Ramos (cell line): ENCODE data around the gene ULK1.
"Not testable (repeated sequence)": the region's sequence is repeated elsewhere in the genome, so short reads cannot be mapped to it uniquely, and the experiment has no call there.

Source experiments
- in situ Hi-C: fragments of 300-500 bp; cut with MboI; formaldehyde crosslinking; loops from one replicate; pipeline ENCODE4 v1.14.3; 2022; ENCODE audit warnings: low sequenced_read_pairs; ENCODE audit not compliant: unreplicated experiment

ULK1 gene

DNA sequence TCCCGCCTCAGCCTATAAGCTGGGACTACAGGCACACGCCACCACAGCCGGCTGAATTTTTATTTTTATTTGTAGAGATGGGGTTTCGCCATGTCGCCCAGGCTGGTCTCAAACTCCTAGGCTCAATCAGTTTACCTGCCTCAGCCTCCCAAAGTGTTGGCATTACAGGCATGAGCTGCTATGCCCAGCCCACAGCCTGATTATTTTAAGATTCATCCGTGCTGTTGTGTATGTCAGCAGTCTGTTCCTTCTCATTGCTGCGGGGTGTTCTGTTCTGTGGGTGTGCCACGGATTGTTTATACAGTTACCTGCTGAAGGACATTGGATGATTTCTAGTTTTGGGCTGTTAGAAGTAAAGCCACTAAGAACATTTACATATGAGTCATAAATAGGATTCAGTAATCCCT is 45.7 kb downstream of the ULK1 start:
- in situ Hi-C loops, result no loop called here

DNA sequence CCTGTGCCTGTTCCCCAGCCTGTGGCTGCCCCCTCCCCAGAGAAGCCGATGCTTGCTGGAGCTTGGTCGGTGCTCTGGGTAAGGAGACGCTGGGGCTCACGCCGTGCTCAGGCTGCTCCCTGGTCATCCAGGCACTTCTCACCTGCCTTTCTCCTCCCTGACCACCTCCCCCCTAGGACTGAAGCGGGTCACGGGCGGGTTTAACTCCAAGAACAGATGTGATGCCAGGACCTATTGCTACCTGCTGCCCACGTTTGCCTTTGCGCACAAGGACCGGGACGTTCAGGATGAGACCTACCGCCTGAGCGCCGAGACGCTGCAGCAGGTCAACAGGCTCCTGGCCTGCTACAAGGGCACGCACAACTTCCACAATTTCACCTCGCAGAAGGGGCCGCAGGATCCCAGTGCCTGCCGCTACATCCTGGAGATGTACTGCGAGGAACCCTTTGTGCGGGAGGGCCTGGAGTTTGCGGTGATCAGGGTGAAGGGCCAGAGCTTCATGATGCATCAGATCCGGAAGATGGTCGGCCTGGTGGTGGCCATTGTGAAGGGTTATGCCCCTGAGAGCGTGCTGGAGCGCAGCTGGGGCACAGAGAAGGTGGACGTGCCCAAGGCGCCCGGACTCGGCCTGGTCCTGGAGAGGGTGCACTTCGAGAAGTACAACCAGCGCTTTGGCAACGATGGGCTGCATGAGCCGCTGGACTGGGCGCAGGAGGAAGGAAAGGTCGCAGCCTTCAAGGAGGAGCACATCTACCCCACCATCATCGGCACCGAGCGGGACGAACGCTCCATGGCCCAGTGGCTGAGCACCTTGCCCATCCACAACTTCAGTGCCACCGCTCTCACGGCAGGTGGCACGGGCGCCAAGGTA is 46.9 kb downstream of the ULK1 start:
- in situ Hi-C loops, result no loop called here

DNA sequence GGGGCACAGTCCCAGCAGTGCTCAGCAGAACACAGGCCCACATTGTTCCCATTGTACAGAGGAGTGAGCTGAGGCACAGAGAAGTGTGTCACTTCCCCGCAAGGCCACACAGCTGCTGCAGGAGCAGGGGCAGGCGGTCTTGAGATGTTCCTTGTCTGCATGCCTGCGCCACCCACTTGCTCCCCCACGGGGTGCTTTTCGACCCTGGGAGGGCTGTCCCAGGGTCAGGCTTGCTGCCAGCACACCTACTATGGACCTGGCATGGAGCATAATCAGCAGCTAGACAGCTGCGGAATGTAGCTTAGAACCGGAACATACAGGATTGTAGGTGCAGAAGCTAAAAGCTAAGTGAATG is 47.5 kb downstream of the ULK1 start:
- in situ Hi-C loops, result no loop called here

GRCh38 chr12:131942671-131943070 is 48.2 kb downstream of the ULK1 start:
- in situ Hi-C loops, result no loop called here

DNA sequence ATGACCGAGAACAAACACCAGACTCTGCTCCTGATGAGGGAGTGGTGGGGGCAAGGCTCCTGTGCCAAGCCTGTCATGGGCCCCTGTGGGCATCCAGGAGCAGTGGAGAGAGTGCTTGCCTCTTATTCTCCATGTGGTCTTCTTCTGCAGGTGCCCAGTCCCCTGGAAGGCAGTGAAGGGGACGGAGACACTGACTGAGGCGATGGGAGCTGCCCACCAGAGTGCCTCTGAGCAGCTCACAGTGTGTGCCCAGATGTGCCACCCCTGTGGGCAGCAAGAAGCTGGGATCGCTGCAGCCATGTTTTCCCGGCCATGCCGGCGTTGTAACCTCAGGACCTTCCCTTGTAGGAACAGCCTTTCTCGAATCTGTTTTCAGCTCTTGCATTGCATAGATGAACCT is 49.0 kb downstream of the ULK1 start:
- in situ Hi-C loops, result no loop called here

DNA sequence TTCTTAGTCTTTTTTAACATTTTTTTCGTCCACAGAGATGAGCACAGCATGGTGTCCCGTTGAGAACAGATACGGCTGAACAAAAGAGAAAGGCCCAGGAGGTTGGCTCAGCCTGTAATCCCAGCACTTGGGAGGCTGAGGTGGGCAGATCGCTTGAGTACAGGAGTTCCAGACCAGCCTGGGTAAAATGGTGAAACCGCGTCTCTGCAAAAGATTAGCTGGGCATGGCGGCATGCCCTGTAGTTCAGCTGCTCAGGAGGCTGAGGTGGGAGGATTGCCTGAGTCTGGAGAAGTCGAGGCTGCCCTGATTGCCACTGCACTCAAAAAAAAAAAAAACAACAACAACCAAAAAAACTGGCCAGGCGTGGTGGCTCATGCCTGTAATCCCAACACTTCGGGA is 49.5 kb downstream of the ULK1 start:
- in situ Hi-C loops, result no loop called here

GRCh38 chr12:131944601-131945251 is 50.3 kb downstream of the ULK1 start:
- in situ Hi-C loops, result no loop called here

DNA sequence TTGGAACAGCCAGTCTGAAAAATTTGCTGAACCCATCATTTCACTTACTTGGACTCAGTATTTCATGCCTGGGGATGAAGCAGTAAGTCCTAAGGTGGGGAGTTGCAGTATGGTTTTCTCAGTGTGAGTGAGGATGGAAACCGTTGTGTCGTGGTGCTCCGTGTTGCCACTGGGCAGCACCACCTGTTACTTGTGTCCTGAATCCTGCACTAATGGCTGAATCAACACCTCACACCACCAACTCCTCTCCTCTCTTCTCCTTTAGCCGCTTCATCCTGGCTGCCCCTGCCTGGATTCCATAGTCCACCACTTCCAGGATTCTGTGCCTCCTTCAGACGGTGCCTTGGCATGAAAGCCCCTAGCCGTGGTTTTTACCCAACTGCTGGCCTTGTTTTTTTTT is 52.3 kb downstream of the ULK1 start:
- in situ Hi-C loops, result no loop called here

GRCh38 chr12:131947482-131948027 is 53.1 kb downstream of the ULK1 start:
- in situ Hi-C loops, result no loop called here

DNA sequence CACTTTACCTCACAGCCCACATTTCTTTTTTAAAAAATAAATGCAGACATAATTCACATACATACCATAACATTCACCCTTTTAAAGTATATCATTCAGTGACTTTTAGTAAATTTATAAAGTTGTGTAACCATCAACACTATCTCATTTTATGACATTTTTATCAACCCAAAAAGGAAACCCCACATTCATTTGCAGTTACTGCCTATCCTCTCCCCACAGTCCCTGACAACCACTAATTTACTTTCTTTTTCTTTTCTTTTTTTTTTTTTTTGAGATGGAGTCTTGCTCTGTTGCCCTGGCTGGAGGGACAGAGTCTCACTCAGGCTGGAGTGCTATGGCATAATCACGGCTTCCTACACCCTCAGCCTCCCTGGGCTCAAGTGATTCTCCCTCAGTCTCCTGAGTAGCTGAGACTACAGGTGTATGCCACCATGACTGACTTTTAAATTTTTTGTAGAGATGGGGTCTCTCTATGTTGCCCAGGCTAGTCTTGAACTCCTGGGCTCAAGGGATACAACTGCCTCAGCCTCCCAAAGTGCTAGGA is 53.8 kb downstream of the ULK1 start:
- in situ Hi-C loops, result no loop called here

GRCh38 chr12:131948713-131949430 is 54.5 kb downstream of the ULK1 start:
- in situ Hi-C loops, result not testable (repeated sequence)

GRCh38 chr12:131949431-131950181 is 55.2 kb downstream of the ULK1 start, which contains the start of gene EP400:
TSS of gene EP400 (plus strand) at chr12:131949942. CDS start at chr12:131960620, 10,678 bp downstream.
- in situ Hi-C loops, result no loop called here

DNA sequence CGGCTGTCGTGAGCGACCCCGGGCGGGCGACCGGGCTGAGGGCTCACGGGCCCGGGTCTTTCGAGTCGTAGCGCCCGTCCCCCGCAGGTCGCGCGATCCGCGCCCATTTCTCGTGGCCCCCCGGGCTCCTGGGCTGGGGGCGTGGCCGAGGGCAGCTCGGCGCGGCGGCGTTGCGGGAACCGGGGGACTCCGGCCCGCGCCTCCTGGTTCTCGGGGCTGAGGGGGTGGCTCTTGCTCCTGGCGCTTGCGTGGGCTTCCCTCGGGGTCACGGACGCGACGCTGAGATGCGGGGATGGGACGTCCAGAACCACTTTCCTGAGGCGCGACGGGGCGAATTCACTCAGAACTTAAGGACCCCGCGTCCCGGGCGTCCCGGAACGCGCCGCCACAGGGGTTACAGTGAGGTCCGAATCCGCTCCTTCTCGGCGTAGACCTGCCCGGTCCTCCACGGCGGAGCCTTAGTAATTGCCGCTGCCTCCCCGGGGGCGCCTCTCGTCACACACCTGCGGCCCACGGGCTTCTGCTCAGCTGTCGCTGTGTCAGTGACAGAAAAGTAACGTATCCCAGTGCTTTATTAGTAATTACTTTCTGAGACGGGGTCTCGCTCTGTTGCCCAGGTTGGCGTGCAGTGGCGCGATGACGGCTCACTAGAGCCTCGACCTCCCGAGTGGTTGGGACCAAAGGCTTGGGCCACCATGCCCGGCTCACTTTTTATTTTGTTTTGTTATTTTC is 55.9 kb downstream of the ULK1 start:
- in situ Hi-C loops, result no loop called here

DNA sequence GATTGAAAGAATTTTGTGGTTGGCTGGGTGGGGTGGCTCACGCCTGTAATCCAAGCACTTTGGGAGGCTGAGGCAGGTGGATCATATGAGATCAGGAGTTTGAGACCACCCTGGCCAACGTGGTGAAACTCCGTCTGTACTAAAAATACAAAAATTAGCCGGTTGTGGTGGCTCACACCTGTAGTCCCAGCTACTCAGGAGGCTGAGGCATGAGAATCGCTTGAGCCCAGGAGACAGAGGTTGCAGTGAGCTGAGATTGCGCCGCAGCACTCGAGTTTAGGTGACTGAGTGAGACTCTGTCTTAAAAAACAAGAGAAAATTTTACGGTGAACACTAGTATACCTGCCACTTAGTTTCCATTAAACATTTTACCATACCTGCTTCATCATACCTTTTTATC is 59.4 kb downstream of the ULK1 start:
- in situ Hi-C loops, result not testable (repeated sequence)

DNA sequence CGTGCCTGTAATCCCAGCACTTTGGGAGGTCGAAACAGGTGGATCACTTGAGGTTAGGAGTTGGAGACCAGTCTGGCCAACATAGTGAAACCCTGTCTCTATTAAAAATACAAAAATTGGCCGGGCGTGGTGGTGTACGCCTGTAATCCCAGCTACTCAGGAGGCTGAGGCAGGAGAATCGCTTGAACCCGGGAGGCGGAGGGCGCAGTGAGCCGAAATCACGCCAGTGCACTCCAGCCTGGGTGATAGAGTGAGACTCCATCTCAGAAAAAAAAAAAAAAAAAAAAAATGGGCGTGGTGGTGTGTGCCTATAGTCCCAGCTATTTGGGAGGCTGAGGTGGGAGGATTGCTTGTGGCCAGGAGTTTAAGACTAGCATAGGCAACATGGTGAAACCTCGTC is 60.0 kb downstream of the ULK1 start:
- in situ Hi-C loops, result not testable (repeated sequence)

DNA sequence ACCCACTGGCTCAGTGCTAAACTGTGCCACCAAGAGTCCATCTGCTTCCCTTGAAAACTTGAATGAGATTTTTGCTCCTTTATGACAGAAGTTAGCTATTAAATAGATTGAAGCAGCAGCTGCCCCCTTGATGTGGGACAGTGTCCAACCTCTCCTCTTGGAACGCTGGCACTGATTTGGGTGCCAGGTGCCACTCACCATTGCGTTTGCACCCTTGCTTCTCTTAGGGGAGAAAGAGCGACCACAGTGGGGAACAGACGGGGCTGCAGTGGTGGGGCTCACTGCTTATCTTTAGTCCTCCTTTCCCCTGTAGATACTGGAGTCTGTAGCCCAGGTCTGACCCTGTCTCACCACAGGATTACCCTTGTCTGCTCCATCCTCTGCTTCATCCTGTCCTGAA is 64.7 kb downstream of the ULK1 start:
- in situ Hi-C loops, result no loop called here

DNA sequence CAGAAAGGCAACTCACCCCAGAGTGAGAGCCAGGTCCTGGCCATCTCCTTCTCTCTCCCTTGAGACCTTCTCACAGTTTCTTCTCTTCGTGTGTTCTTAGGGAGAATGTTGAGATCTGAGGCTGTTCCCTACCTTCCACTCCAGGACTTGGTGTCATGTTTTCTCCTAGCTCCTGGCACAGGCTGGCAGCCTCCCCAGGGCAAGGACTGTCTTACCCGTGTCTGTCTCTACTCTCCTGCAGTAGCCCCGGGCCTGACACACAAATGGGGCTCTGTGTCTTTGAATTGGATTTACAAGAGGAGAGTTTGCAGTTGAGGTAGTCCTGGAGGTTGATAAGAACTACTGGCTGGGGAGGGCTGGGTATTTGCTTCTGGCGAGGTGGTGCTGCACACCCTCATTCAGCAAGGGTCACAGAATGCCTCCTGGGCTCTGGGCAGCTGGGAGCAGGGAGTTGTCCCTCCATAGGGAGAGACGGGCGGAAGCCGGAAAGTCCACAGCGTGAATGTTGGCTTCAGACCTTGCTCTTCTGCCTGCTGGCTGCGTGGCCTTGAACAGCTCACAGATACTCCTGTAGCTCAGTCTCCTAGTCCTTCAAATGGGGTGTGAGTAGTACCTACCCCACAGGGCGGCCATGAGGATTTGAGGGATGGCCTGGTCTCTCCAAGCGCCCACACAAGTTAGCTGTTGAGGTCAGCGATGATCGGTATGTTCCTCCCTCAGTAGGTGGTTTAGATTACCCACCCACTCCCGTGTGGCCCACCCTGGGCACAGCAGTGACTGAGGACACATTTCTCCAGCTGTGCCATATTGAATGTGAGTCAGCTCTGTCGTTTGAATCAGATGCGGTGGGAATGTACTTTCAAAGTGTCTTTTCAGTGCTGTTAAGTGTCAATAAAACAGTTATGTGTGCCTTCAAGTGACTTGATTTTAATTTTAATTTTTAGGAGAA is 65.5 kb downstream of the ULK1 start:
- in situ Hi-C loops, result no loop called here
